SK-N-SH (cell line): ENCODE results near the gene STYK1.

Experiments used
- EP300 ChIP-seq, 2 experiments: IDR thresholded peaks; 2 replicates each; pipeline versions ENCODE4 v1.4.0 to v1.6.1; 2012; ENCODE audit warnings: borderline replicate concordance in 1 of 2, low read depth in 1 of 2, low read length in 1 of 2
- JUND ChIP-seq: IDR thresholded peaks from 2 replicates; pipeline ENCODE4 v1.4.0; 2012
- RAD21 ChIP-seq: IDR thresholded peaks from 2 replicates; pipeline ENCODE4 v1.6.1; 2012; ENCODE audit warnings: mild to moderate bottlenecking, low read length
- RFX5 ChIP-seq: IDR thresholded peaks from 2 replicates; pipeline ENCODE4 v1.6.1; 2012; ENCODE audit warnings: mild to moderate bottlenecking, improper control_type of control experiment, low read length
- TF ChIP-seq, protein P1 (sequence below): fragments of 200-600 bp; sonication (generic); IDR thresholded peaks from 2 replicates; pipeline ENCODE4 v1.6.1; 2017; ENCODE audit warnings: antibody characterized with exemption, mild to moderate bottlenecking, moderate library complexity

DNA sequence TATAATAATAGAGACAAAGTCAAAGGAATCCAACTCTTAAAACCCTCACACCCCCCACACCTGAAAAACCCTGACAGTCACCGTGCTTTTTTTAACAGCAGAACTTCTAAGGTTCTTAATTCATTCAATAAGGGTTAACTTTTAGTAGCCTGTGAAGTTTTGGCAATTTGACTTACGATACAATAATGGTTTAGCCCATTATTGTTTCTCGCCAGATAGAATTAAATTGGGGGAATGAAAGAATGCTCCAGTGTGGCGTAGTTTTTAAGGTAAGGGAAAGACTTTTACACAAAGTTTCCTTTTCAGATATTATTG is 59.8 kb downstream of the STYK1 start:
- TF ChIP-seq RAD21 (no peak), RFX5 (no peak), JUND (no peak), EP300 (IDR thresholded peaks at IDR 0.05; ENCODE audit: borderline replicate concordance in 1 of 2, low read depth in 1 of 2, low read length in 1 of 2) (no peak)
- TF ChIP-seq, protein P1, sequence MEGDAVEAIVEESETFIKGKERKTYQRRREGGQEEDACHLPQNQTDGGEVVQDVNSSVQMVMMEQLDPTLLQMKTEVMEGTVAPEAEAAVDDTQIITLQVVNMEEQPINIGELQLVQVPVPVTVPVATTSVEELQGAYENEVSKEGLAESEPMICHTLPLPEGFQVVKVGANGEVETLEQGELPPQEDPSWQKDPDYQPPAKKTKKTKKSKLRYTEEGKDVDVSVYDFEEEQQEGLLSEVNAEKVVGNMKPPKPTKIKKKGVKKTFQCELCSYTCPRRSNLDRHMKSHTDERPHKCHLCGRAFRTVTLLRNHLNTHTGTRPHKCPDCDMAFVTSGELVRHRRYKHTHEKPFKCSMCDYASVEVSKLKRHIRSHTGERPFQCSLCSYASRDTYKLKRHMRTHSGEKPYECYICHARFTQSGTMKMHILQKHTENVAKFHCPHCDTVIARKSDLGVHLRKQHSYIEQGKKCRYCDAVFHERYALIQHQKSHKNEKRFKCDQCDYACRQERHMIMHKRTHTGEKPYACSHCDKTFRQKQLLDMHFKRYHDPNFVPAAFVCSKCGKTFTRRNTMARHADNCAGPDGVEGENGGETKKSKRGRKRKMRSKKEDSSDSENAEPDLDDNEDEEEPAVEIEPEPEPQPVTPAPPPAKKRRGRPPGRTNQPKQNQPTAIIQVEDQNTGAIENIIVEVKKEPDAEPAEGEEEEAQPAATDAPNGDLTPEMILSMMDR, result no peak
